B cell (primary cell): ENCODE measurements around the gene TOR1A.

Experiments used
- CTCF ChIP-seq: fragments of 200-600 bp; IDR thresholded peaks from one replicate; pipeline ENCODE4 v1.8.0; 2022; ENCODE audit warnings: antibody characterized with exemption, mild to moderate bottlenecking
- EZH2 ChIP-seq: IDR thresholded peaks from 2 replicates; pipeline ENCODE4 v1.6.1; 2012; ENCODE audit warnings: borderline replicate concordance, low read depth, mild to moderate bottlenecking, moderate library complexity, low read length; ENCODE audit not compliant: insufficient read depth, poor library complexity, severe bottlenecking

- TF ChIP-seq CTCF (no peak), EZH2 (no peak)
Observed at GRCh38 chr9:129834489-129835127, 10.7 kb upstream of the TOR1A start.
